ENCODE results near the gene SLC22A7. TPM values are rescaled to one million over a fixed set of nuclear protein-coding genes. Genes with fewer than 3 reads are reported as not detected.
A peak's percentile ranks its signal among the peaks of the same experiment; 100 is the strongest.

The SLC22A7 gene
- total RNA-seq, 1 experiment from 2014 or later = not detected

GRCh38 chr6:43274916-43275597 lies 23.0 kb upstream of the SLC22A7 start:
- H3K4me1 Mint-ChIP-seq = peaks cover 38 to 52% of the 10 kb centered on the region in 2 experiments
- H3K18ac ChIP-seq (ENCODE audit: insufficient read length, low read depth, low read length) = no peak overlapping the region
- no peak for DNase-seq
- H4K8ac ChIP-seq (replicated peaks; ENCODE audit: insufficient read length, low read depth, low read length) = no peak overlapping the region
- peaks cover 12% of the 10 kb centered on the region for H3K23me2 ChIP-seq (ENCODE audit: insufficient read length, low read depth, low read length, poor library complexity, severe bottlenecking)
- no peak for TF ChIP-seq CTCF (conservative IDR thresholded peaks at IDR 0.05)
- no peak overlapping the region for H3K27ac Mint-ChIP-seq
- no peak overlapping the region for H2BK15ac ChIP-seq (ENCODE audit: low read depth, low read length)
- H2AFZ ChIP-seq (ENCODE audit: low read length) = no peak overlapping the region
- H2BK5ac ChIP-seq (ENCODE audit: insufficient read length, low read length) = no peak overlapping the region
- H2BK120ac ChIP-seq (ENCODE audit: low read depth, low read length, poor library complexity, severe bottlenecking) = no peak overlapping the region
- no peak overlapping the region for H2BK20ac ChIP-seq (ENCODE audit: low read depth, low read length, poor library complexity, severe bottlenecking)
- no peak overlapping the region for H3K56ac ChIP-seq (ENCODE audit: insufficient read length, low read depth, low read length)
- H3K4me2 ChIP-seq (ENCODE audit: insufficient read depth, insufficient read length, low read length) = peak overlapping the region; percentile 46
- no peaks in the 10 kb centered on the region for H3K79me2 ChIP-seq (ENCODE audit: insufficient read depth, low read length)
- no peak overlapping the region for H3K23ac ChIP-seq (ENCODE audit: insufficient read length, low read depth, low read length)
- H3K4me1 ChIP-seq (ENCODE audit: insufficient read depth, low read length) = peaks cover 2% of the 10 kb centered on the region; the same call in 1 of the 2 replicates
- H3K9me3 ChIP-seq (ENCODE audit: control insufficient read depth, low read depth, low read length) = no peaks in the 10 kb centered on the region
- no peak overlapping the region for H3K4ac ChIP-seq (ENCODE audit: low read depth, low read length)
- H2AK5ac ChIP-seq (ENCODE audit: insufficient read length, low read length) = no peak overlapping the region
- H3K4me3 Mint-ChIP-seq = peak overlapping the region; percentile 70 to 90
- peaks cover 71% of the 10 kb centered on the region for H3K27me3 Mint-ChIP-seq (ENCODE audit: low read depth)
- H3K27me3 ChIP-seq (ENCODE audit: insufficient read depth, low read length) = peaks cover 11% of the 10 kb centered on the region; the same call in 1 of the 2 replicates
- H3K79me1 ChIP-seq (ENCODE audit: insufficient read depth, low read depth, low read length, poor library complexity, severe bottlenecking) = no peaks in the 10 kb centered on the region
- H3K9ac ChIP-seq (ENCODE audit: extremely low read depth, insufficient read length, low read length) = no peak overlapping the region
- H3K14ac ChIP-seq (ENCODE audit: insufficient read depth, low read length) = no peak overlapping the region
- no peak overlapping the region for H2BK12ac ChIP-seq (ENCODE audit: insufficient read length, low read depth, low read length)
- H4K5ac ChIP-seq (ENCODE audit: insufficient read length, low read depth, low read length) = no peak overlapping the region
- no peak overlapping the region for H3K27ac ChIP-seq (ENCODE audit: insufficient read length, low read depth, low read length)
- no CpG with 5 or more reads among the region's 65 CpGs for WGBS (ENCODE audit: extremely low coverage, insufficient read length, low lambda C conversion rate)
- H3K9me3 Mint-ChIP-seq = no peaks in the 10 kb centered on the region
- H4K91ac ChIP-seq (ENCODE audit: insufficient read length, low read depth, low read length) = no peak overlapping the region
- no peak overlapping the region for H3T11ph ChIP-seq (ENCODE audit: low read length)
- H3K36me3 Mint-ChIP-seq (ENCODE audit: insufficient read depth in 1 of 3, low read depth in 3 of 3) = no peaks in the 10 kb centered on the region; a peak in 1 of 7 replicates
- H4K20me1 ChIP-seq (ENCODE audit: control insufficient read depth, insufficient read depth, insufficient read length) = no peaks in the 10 kb centered on the region

All from H9 (cell line).